ENCODE data around the gene DCAF8L2.
"Not testable (repeated sequence)": the region's sequence is repeated elsewhere in the genome, so short reads cannot be mapped to it uniquely, and the experiment has no call there.

Gene DCAF8L2

GRCh38 chrX:27675493-27675892 lies 85.3 kb downstream of the DCAF8L2 start:
- no peaks in the 10 kb centered on the region for H3K4me1 ChIP-seq (ENCODE audit: insufficient read depth, low read length)

GRCh38 chrX:27679281-27679680 lies 89.1 kb downstream of the DCAF8L2 start:
- Histone ChIP-seq H3K27me3 (ENCODE audit: insufficient read depth, low read length) (no peaks in the 10 kb centered on the region), H3K9ac (ENCODE audit: low read depth, low read length) (no peak overlapping the region), H3K27ac (ENCODE audit: low read depth, low read length) (no peak overlapping the region), H3K36me3 (ENCODE audit: insufficient read depth, low read length) (no peaks in the 10 kb centered on the region), H3K9me3 (ENCODE audit: insufficient read depth, low read depth, low read length) (no peaks in the 10 kb centered on the region), H3K4me1 (ENCODE audit: insufficient read depth, low read length) (no peaks in the 10 kb centered on the region), H3K4me3 (ENCODE audit: low read length) (no peak overlapping the region)
- 96% methylated on average over 1 of the region's 1 CpG for WGBS

More at GRCh38 chrX:27675493-27675892, 85.3 kb downstream of the DCAF8L2 start:
- WGBS: no CpG with 5 or more reads among the region's 1 CpG
- Histone ChIP-seq H3K27me3 (ENCODE audit: insufficient read depth, low read length) (no peaks in the 10 kb centered on the region), H3K9me3 (ENCODE audit: insufficient read depth, low read depth, low read length) (no peaks in the 10 kb centered on the region), H3K36me3 (ENCODE audit: insufficient read depth, low read length) (no peaks in the 10 kb centered on the region), H3K4me3 (ENCODE audit: low read length) (no peak overlapping the region), H3K27ac (ENCODE audit: low read depth, low read length) (no peak overlapping the region), H3K9ac (ENCODE audit: low read depth, low read length) (no peak overlapping the region)

- 93% methylated on average over 1 of the region's 1 CpG for WGBS
- Histone ChIP-seq H3K27ac (ENCODE audit: low read depth, low read length) (no peak overlapping the region), H3K27me3 (ENCODE audit: insufficient read depth, low read length) (no peaks in the 10 kb centered on the region)
Observed at GRCh38 chrX:27680726-27681125, 90.6 kb downstream of the DCAF8L2 start.

GRCh38 chrX:27683566-27684208 lies 93.5 kb downstream of the DCAF8L2 start:
- H3K4me3 ChIP-seq (ENCODE audit: low read length); H3K36me3 ChIP-seq (ENCODE audit: insufficient read depth, low read length); H3K9ac ChIP-seq (ENCODE audit: low read depth, low read length); H3K27ac ChIP-seq (ENCODE audit: low read depth, low read length); H3K27me3 ChIP-seq (ENCODE audit: insufficient read depth, low read length); H3K9me3 ChIP-seq (ENCODE audit: insufficient read depth, low read depth, low read length); H3K4me1 ChIP-seq (ENCODE audit: insufficient read depth, low read length): not testable (repeated sequence)
- WGBS: 42% methylated on average over 4 of the region's 5 CpGs

More at GRCh38 chrX:27680726-27681125, 90.6 kb downstream of the DCAF8L2 start:
- no peaks in the 10 kb centered on the region for H3K4me1 ChIP-seq (ENCODE audit: insufficient read depth, low read length)
- H3K36me3 ChIP-seq (ENCODE audit: insufficient read depth, low read length): no peaks in the 10 kb centered on the region
- no peak overlapping the region for H3K4me3 ChIP-seq (ENCODE audit: low read length)
- no peaks in the 10 kb centered on the region for H3K9me3 ChIP-seq (ENCODE audit: insufficient read depth, low read depth, low read length)
- H3K9ac ChIP-seq (ENCODE audit: low read depth, low read length): no peak overlapping the region

- WGBS: 80% methylated on average over 1 of the region's 1 CpG
- Histone ChIP-seq H3K36me3 (ENCODE audit: insufficient read depth, low read length) (no peaks in the 10 kb centered on the region), H3K27ac (ENCODE audit: low read depth, low read length) (no peak overlapping the region), H3K4me3 (ENCODE audit: low read length) (no peak overlapping the region), H3K4me1 (ENCODE audit: insufficient read depth, low read length) (no peaks in the 10 kb centered on the region), H3K27me3 (ENCODE audit: insufficient read depth, low read length) (no peaks in the 10 kb centered on the region), H3K9ac (ENCODE audit: low read depth, low read length) (no peak overlapping the region), H3K9me3 (ENCODE audit: insufficient read depth, low read depth, low read length) (no peaks in the 10 kb centered on the region)
Observed at GRCh38 chrX:27694667-27695066, 104.5 kb downstream of the DCAF8L2 start.

- Histone ChIP-seq H3K4me3 (ENCODE audit: low read length) (no peak overlapping the region), H3K27ac (ENCODE audit: low read depth, low read length) (no peak overlapping the region), H3K4me1 (ENCODE audit: insufficient read depth, low read length) (no peaks in the 10 kb centered on the region), H3K9ac (ENCODE audit: low read depth, low read length) (no peak overlapping the region), H3K27me3 (ENCODE audit: insufficient read depth, low read length) (no peaks in the 10 kb centered on the region), H3K9me3 (ENCODE audit: insufficient read depth, low read depth, low read length) (no peaks in the 10 kb centered on the region), H3K36me3 (ENCODE audit: insufficient read depth, low read length) (no peaks in the 10 kb centered on the region)
- WGBS: no CpG with 5 or more reads among the region's 1 CpG
Observed at GRCh38 chrX:27706526-27706925, 116.4 kb downstream of the DCAF8L2 start.

GRCh38 chrX:27715610-27716009 lies 125.5 kb downstream of the DCAF8L2 start:
- no peak overlapping the region for H3K9ac ChIP-seq (ENCODE audit: low read depth, low read length)
- no peak overlapping the region for H3K27ac ChIP-seq (ENCODE audit: low read depth, low read length)
- no peaks in the 10 kb centered on the region for H3K36me3 ChIP-seq (ENCODE audit: insufficient read depth, low read length)
- no peak overlapping the region for H3K4me3 ChIP-seq (ENCODE audit: low read length)
- H3K27me3 ChIP-seq (ENCODE audit: insufficient read depth, low read length): no peaks in the 10 kb centered on the region
- WGBS: 100% methylated on average over 1 of the region's 2 CpGs
- no peaks in the 10 kb centered on the region for H3K4me1 ChIP-seq (ENCODE audit: insufficient read depth, low read length)
- H3K9me3 ChIP-seq (ENCODE audit: insufficient read depth, low read depth, low read length): no peaks in the 10 kb centered on the region

- no peak overlapping the region for H3K27ac ChIP-seq (ENCODE audit: low read depth, low read length)
- no peak overlapping the region for H3K9ac ChIP-seq (ENCODE audit: low read depth, low read length)
- H3K36me3 ChIP-seq (ENCODE audit: insufficient read depth, low read length): no peaks in the 10 kb centered on the region
- H3K4me1 ChIP-seq (ENCODE audit: insufficient read depth, low read length): no peaks in the 10 kb centered on the region
- H3K27me3 ChIP-seq (ENCODE audit: insufficient read depth, low read length): no peaks in the 10 kb centered on the region
- H3K9me3 ChIP-seq (ENCODE audit: insufficient read depth, low read depth, low read length): no peaks in the 10 kb centered on the region
- no peak overlapping the region for H3K4me3 ChIP-seq (ENCODE audit: low read length)
- WGBS: 100% methylated on average over 1 of the region's 3 CpGs
Observed at GRCh38 chrX:27728291-27728690, 138.1 kb downstream of the DCAF8L2 start.

GRCh38 chrX:27731962-27732361 lies 141.8 kb downstream of the DCAF8L2 start:
- Histone ChIP-seq H3K9ac (ENCODE audit: low read depth, low read length) (no peak overlapping the region), H3K4me3 (ENCODE audit: low read length) (no peak overlapping the region), H3K36me3 (ENCODE audit: insufficient read depth, low read length) (no peaks in the 10 kb centered on the region), H3K27me3 (ENCODE audit: insufficient read depth, low read length) (no peaks in the 10 kb centered on the region), H3K27ac (ENCODE audit: low read depth, low read length) (no peak overlapping the region), H3K9me3 (ENCODE audit: insufficient read depth, low read depth, low read length) (no peaks in the 10 kb centered on the region), H3K4me1 (ENCODE audit: insufficient read depth, low read length) (no peaks in the 10 kb centered on the region)
- 93% methylated on average over 4 of the region's 5 CpGs for WGBS

GRCh38 chrX:27735914-27736313 lies 145.8 kb downstream of the DCAF8L2 start:
- WGBS: 97% methylated on average over 3 of the region's 3 CpGs
- H3K36me3 ChIP-seq (ENCODE audit: insufficient read depth, low read length): no peaks in the 10 kb centered on the region
- H3K27me3 ChIP-seq (ENCODE audit: insufficient read depth, low read length): no peaks in the 10 kb centered on the region
- no peak overlapping the region for H3K9ac ChIP-seq (ENCODE audit: low read depth, low read length)
- H3K9me3 ChIP-seq (ENCODE audit: insufficient read depth, low read depth, low read length): no peaks in the 10 kb centered on the region
- no peaks in the 10 kb centered on the region for H3K4me1 ChIP-seq (ENCODE audit: insufficient read depth, low read length)
- no peak overlapping the region for H3K4me3 ChIP-seq (ENCODE audit: low read length)
- H3K27ac ChIP-seq (ENCODE audit: low read depth, low read length): no peak overlapping the region

- Histone ChIP-seq H3K27ac (ENCODE audit: low read depth, low read length) (no peak overlapping the region), H3K27me3 (ENCODE audit: insufficient read depth, low read length) (no peaks in the 10 kb centered on the region), H3K4me3 (ENCODE audit: low read length) (no peak overlapping the region), H3K9ac (ENCODE audit: low read depth, low read length) (no peak overlapping the region), H3K9me3 (ENCODE audit: insufficient read depth, low read depth, low read length) (no peaks in the 10 kb centered on the region), H3K36me3 (ENCODE audit: insufficient read depth, low read length) (no peaks in the 10 kb centered on the region), H3K4me1 (ENCODE audit: insufficient read depth, low read length) (no peaks in the 10 kb centered on the region)
- WGBS: 97% methylated on average over 2 of the region's 5 CpGs
Observed at GRCh38 chrX:27740933-27741332, 150.8 kb downstream of the DCAF8L2 start.

- H3K4me3 ChIP-seq (ENCODE audit: low read length); H3K27ac ChIP-seq (ENCODE audit: low read depth, low read length); H3K9ac ChIP-seq (ENCODE audit: low read depth, low read length); H3K9me3 ChIP-seq (ENCODE audit: insufficient read depth, low read depth, low read length); H3K4me1 ChIP-seq (ENCODE audit: insufficient read depth, low read length); H3K36me3 ChIP-seq (ENCODE audit: insufficient read depth, low read length); H3K27me3 ChIP-seq (ENCODE audit: insufficient read depth, low read length): not testable (repeated sequence)
- 100% methylated on average over 7 of the region's 9 CpGs for WGBS
Observed at GRCh38 chrX:27743521-27743920, 153.4 kb downstream of the DCAF8L2 start.
